ENCODE results near the gene ARF3. TPM values are rescaled to one million over a fixed set of nuclear protein-coding genes. Genes with fewer than 3 reads are reported as not detected.

Gene ARF3
- total and polyA plus RNA-seq, 2 of the 13 experiments (the other 11 are each of a cell fraction or from before 2014, with no cell fraction given) = 53.8 to 57.9 TPM

DNA sequence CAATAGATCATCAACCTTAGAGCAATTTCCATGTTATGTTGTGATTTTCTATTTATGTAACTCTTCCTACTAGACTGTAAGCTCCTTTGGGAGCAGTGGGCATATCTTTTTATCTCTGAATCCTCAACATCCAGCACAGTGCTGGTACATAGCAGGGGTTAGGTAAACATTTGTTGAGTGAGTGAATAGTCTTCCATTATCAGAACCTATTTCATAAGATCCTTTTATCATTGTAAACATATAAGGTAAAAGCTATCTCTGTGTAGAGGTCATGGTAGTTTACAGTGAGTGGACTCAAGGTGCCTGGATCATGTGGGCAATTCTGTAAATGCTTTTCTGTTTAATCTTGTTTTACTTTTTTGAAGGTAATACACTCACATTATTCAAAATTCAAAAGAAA, 47.1 kb downstream of the ARF3 start (continued):
- no peak for TF ChIP-seq THAP8 (CRISPR knock-in tag; IDR thresholded peaks at IDR 0.05; ENCODE audit: borderline replicate concordance)
- TF ChIP-seq TBL1XR1 (IDR thresholded peaks at IDR 0.05; ENCODE audit: borderline replicate concordance, low read length, partially characterized antibody) = peak; percentile 90
- TF ChIP-seq, protein P1, sequence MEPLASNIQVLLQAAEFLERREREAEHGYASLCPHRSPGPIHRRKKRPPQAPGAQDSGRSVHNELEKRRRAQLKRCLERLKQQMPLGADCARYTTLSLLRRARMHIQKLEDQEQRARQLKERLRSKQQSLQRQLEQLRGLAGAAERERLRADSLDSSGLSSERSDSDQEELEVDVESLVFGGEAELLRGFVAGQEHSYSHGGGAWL (CRISPR knock-in tag; IDR thresholded peaks at IDR 0.05) = no peak
- TF ChIP-seq KAT2B (IDR thresholded peaks at IDR 0.05; ENCODE audit: borderline replicate concordance, low read depth, low read length) = no peak
- TF ChIP-seq, protein P2, sequence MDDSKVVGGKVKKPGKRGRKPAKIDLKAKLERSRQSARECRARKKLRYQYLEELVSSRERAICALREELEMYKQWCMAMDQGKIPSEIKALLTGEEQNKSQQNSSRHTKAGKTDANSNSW (CRISPR knock-in tag; IDR thresholded peaks at IDR 0.05; ENCODE audit: borderline replicate concordance) = no peak
- TF ChIP-seq HOXA5 (CRISPR knock-in tag; IDR thresholded peaks at IDR 0.05) = 0 out of 2 replicates have a peak, but pooled peaks have one; percentile 28
- no peak for TF ChIP-seq THAP9 (CRISPR knock-in tag; IDR thresholded peaks at IDR 0.05; ENCODE audit: borderline replicate concordance)
- TF ChIP-seq ZNF317 (CRISPR knock-in tag; IDR thresholded peaks at IDR 0.05) = no peak
- TF ChIP-seq, protein P3, sequence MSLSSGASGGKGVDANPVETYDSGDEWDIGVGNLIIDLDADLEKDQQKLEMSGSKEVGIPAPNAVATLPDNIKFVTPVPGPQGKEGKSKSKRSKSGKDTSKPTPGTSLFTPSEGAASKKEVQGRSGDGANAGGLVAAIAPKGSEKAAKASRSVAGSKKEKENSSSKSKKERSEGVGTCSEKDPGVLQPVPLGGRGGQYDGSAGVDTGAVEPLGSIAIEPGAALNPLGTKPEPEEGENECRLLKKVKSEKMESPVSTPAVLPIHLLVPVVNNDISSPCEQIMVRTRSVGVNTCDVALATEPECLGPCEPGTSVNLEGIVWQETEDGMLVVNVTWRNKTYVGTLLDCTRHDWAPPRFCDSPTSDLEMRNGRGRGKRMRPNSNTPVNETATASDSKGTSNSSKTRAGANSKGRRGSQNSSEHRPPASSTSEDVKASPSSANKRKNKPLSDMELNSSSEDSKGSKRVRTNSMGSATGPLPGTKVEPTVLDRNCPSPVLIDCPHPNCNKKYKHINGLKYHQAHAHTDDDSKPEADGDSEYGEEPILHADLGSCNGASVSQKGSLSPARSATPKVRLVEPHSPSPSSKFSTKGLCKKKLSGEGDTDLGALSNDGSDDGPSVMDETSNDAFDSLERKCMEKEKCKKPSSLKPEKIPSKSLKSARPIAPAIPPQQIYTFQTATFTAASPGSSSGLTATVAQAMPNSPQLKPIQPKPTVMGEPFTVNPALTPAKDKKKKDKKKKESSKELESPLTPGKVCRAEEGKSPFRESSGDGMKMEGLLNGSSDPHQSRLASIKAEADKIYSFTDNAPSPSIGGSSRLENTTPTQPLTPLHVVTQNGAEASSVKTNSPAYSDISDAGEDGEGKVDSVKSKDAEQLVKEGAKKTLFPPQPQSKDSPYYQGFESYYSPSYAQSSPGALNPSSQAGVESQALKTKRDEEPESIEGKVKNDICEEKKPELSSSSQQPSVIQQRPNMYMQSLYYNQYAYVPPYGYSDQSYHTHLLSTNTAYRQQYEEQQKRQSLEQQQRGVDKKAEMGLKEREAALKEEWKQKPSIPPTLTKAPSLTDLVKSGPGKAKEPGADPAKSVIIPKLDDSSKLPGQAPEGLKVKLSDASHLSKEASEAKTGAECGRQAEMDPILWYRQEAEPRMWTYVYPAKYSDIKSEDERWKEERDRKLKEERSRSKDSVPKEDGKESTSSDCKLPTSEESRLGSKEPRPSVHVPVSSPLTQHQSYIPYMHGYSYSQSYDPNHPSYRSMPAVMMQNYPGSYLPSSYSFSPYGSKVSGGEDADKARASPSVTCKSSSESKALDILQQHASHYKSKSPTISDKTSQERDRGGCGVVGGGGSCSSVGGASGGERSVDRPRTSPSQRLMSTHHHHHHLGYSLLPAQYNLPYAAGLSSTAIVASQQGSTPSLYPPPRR (CRISPR knock-in tag; IDR thresholded peaks at IDR 0.05; ENCODE audit: borderline replicate concordance) = peak; percentile 100
- TF ChIP-seq ASH2L (IDR thresholded peaks at IDR 0.05; ENCODE audit: insufficient read length, low read depth, low read length) = peak; percentile 57
- peak; percentile 31; the same call in 1 of the 2 replicates for TF ChIP-seq LCORL (IDR thresholded peaks at IDR 0.05)
- TF ChIP-seq LCORL (CRISPR knock-in tag; IDR thresholded peaks at IDR 0.05) = no peak
- no peak for TF ChIP-seq ZNF704 (CRISPR knock-in tag; IDR thresholded peaks at IDR 0.05; ENCODE audit: borderline replicate concordance)
- peak; percentile 99 for TF ChIP-seq FOXA3 (CRISPR knock-in tag; IDR thresholded peaks at IDR 0.05)
- no peak for TF ChIP-seq ZKSCAN5 (CRISPR knock-in tag; IDR thresholded peaks at IDR 0.05)
- TF ChIP-seq RFXANK (CRISPR knock-in tag; IDR thresholded peaks at IDR 0.05) = no peak
- no peak for TF ChIP-seq IKZF4 (CRISPR knock-in tag; IDR thresholded peaks at IDR 0.05; ENCODE audit: borderline replicate concordance, low read depth, not compliant biosample characterization)
- no peak for TF ChIP-seq ZNF766 (CRISPR knock-in tag; IDR thresholded peaks at IDR 0.05; ENCODE audit: borderline replicate concordance)
- no peak for TF ChIP-seq ZNF567 (CRISPR knock-in tag; IDR thresholded peaks at IDR 0.05; ENCODE audit: borderline replicate concordance)

Data from HepG2 (cell line).